HL-60 (cell line): ENCODE measurements around the gene PLA2G6.
"Not testable (repeated sequence)": the region's sequence is repeated elsewhere in the genome, so short reads cannot be mapped to it uniquely, and the experiment has no call there.

Source experiments
- DNase-seq, 2 experiments: peaks; one replicate each; pipeline ENCODE4 v3.0.0-alpha.2; 2010 to 2020; ENCODE audit warnings: low read depth in 1 of 2, low spot score in 1 of 2
- H3K27ac ChIP-seq: fragments of 250-450 bp; sonication (Bioruptor Pico); replicated peaks from 2 replicates; pipeline ENCODE4 v1.5.1; 2020; ENCODE audit warnings: mild to moderate bottlenecking, moderate library complexity
- H3K27me3 ChIP-seq: fragments of 250-450 bp; sonication (Bioruptor Pico); 2 replicates; pipeline ENCODE4 v1.5.1; 2021; ENCODE audit warnings: mild to moderate bottlenecking, moderate library complexity; ENCODE audit not compliant: insufficient read depth, poor library complexity, severe bottlenecking
- H3K4me3 ChIP-seq: replicated peaks from 2 replicates; pipeline ENCODE4 v1.5.1; 2011; ENCODE audit warnings: mild to moderate bottlenecking, control low read depth, low read length; ENCODE audit not compliant: insufficient read depth
- CTCF ChIP-seq: IDR thresholded peaks from one replicate; pipeline ENCODE4 v1.5.1; 2011; ENCODE audit warnings: low read length, control low read depth, inconsistent platforms; ENCODE audit not compliant: insufficient read depth
- GABPA ChIP-seq: IDR thresholded peaks from 2 replicates; pipeline ENCODE4 v1.6.1; 2012; ENCODE audit warnings: low read depth
- POLR2AphosphoS5 ChIP-seq: IDR thresholded peaks from 2 replicates; pipeline ENCODE4 v1.6.1; 2012; ENCODE audit warnings: low read depth
- SPI1 ChIP-seq: IDR thresholded peaks from 2 replicates; pipeline ENCODE4 v1.6.1; 2012; ENCODE audit warnings: low read depth, mild to moderate bottlenecking, borderline replicate concordance
- TF ChIP-seq, protein P1 (sequence below): IDR thresholded peaks from 2 replicates; pipeline ENCODE4 v1.6.1; 2012; ENCODE audit warnings: low read depth; ENCODE audit not compliant: insufficient replicate concordance

Gene PLA2G6

DNA sequence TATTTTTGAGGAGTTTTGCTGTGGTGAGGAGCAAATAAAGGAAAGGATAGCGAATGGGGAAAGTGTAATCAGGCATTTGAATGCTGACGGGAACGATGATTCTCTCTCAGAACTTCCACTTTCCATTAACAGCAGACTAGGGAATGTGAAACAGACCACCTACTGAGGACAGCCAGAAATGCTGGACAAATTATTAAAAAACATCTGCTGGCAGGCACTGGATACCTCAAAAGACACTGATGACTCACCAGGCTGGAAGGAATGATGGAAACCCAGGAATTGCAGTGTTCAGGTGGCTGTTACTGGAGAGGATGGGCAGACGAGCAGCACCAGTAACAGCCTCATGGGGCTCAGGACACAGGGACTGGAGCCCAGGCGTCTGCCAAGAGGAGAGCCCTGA, 33.4 kb downstream of the PLA2G6 start:
- H3K27ac ChIP-seq, result peak overlapping the region; percentile 15; the same call in 1 of the 2 replicates
- no peak overlapping the region for H3K4me3 ChIP-seq
- no peaks in the 10 kb centered on the region for H3K27me3 ChIP-seq
- TF ChIP-seq SPI1 (no peak), CTCF (no peak), GABPA (no peak), POLR2AphosphoS5 (no peak)
- TF ChIP-seq, protein P1, sequence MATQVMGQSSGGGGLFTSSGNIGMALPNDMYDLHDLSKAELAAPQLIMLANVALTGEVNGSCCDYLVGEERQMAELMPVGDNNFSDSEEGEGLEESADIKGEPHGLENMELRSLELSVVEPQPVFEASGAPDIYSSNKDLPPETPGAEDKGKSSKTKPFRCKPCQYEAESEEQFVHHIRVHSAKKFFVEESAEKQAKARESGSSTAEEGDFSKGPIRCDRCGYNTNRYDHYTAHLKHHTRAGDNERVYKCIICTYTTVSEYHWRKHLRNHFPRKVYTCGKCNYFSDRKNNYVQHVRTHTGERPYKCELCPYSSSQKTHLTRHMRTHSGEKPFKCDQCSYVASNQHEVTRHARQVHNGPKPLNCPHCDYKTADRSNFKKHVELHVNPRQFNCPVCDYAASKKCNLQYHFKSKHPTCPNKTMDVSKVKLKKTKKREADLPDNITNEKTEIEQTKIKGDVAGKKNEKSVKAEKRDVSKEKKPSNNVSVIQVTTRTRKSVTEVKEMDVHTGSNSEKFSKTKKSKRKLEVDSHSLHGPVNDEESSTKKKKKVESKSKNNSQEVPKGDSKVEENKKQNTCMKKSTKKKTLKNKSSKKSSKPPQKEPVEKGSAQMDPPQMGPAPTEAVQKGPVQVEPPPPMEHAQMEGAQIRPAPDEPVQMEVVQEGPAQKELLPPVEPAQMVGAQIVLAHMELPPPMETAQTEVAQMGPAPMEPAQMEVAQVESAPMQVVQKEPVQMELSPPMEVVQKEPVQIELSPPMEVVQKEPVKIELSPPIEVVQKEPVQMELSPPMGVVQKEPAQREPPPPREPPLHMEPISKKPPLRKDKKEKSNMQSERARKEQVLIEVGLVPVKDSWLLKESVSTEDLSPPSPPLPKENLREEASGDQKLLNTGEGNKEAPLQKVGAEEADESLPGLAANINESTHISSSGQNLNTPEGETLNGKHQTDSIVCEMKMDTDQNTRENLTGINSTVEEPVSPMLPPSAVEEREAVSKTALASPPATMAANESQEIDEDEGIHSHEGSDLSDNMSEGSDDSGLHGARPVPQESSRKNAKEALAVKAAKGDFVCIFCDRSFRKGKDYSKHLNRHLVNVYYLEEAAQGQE, result no peak
- DNase-seq, result no peak

GRCh38 chr22:38146166-38146565, 35.5 kb downstream of the PLA2G6 start:
- H3K4me3 ChIP-seq, H3K27me3 ChIP-seq, H3K27ac ChIP-seq, DNase-seq: not testable (repeated sequence)

- TF ChIP-seq GABPA, result no peak
- TF ChIP-seq, protein P1, result no peak
- no peak for TF ChIP-seq SPI1
- TF ChIP-seq CTCF, result no peak
- TF ChIP-seq POLR2AphosphoS5, result no peak
- H3K27ac ChIP-seq, result no peak overlapping the region
- H3K4me3 ChIP-seq, result no peak overlapping the region
- DNase-seq, result no peak
- H3K27me3 ChIP-seq, result no peaks in the 10 kb centered on the region
Observed at GRCh38 chr22:38144025-38144405, 37.6 kb downstream of the PLA2G6 start.

DNA sequence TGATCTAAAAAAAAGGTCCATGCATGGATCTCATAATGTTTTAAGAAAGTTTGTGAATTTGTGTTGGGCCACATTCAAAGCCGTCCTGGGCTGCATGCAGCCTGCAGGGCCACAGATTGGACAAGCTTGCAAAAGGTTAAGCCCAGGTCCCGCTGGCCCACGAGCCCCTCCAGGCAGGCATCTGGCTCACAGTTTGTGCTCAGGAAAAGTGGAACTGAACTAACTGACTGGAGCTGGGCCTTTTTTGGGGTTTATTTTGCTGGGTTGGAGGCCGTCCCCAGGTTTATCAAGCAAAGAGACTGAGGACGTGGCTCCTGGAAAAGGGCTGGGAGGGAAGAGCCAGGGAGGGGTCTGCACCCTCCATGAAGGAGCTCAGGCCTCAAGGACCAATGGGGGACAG, 39.0 kb downstream of the PLA2G6 start:
- H3K27ac ChIP-seq, result no peak overlapping the region
- no peaks in the 10 kb centered on the region for H3K27me3 ChIP-seq
- H3K4me3 ChIP-seq, result no peak overlapping the region
- TF ChIP-seq SPI1, result no peak
- TF ChIP-seq POLR2AphosphoS5, result no peak
- TF ChIP-seq GABPA, result no peak
- TF ChIP-seq, protein P1, result no peak
- TF ChIP-seq CTCF, result no peak
- DNase-seq, result no peak
